Measurements from ENCODE around the gene AFG1L.

- TF ChIP-seq CTCF (IDR thresholded peaks at IDR 0.05) (no peak), POLR2A (IDR thresholded peaks at IDR 0.05) (no peak), POLR2AphosphoS5 (IDR thresholded peaks at IDR 0.05) (no peak)
Measured at GRCh38 chr6:108436771-108437170, 141.9 kb downstream of the AFG1L start.

Measured in prostate gland (tissue), 2 donors.